ENCODE results near the gene S100Z. TPM values are rescaled to one million over a fixed set of nuclear protein-coding genes. Genes with fewer than 3 reads are reported as not detected.
"Not testable (repeated sequence)": the region's sequence is repeated elsewhere in the genome, so short reads cannot be mapped to it uniquely, and the experiment has no call there.

The S100Z gene
- total RNA-seq, 4 donors from 2014 or later, result not detected

- no peak for TF ChIP-seq POLR2A (IDR thresholded peaks at IDR 0.05)
- no peak for TF ChIP-seq EP300 (IDR thresholded peaks at IDR 0.05)
- TF ChIP-seq CTCF (IDR thresholded peaks at IDR 0.05), result no peak
- TF ChIP-seq POLR2AphosphoS5 (IDR thresholded peaks at IDR 0.05), result no peak
- 49% methylated on average over 5 of the region's 5 CpGs for WGBS
- H3K27ac ChIP-seq, result peak overlapping the region; percentile 82
- H3K36me3 ChIP-seq, result no peaks in the 10 kb centered on the region
- H3K9me3 ChIP-seq, result no peaks in the 10 kb centered on the region
- peaks cover 37% of the 10 kb centered on the region for H3K4me1 ChIP-seq
- no peaks in the 10 kb centered on the region for H3K27me3 ChIP-seq
- peak overlapping the region; percentile 31 for H3K4me3 ChIP-seq
- no peak for DNase-seq (ENCODE audit: low spot score in 2 of 2)
Observed at GRCh38 chr5:76811214-76811613, 38.6 kb upstream of the S100Z start.

DNA sequence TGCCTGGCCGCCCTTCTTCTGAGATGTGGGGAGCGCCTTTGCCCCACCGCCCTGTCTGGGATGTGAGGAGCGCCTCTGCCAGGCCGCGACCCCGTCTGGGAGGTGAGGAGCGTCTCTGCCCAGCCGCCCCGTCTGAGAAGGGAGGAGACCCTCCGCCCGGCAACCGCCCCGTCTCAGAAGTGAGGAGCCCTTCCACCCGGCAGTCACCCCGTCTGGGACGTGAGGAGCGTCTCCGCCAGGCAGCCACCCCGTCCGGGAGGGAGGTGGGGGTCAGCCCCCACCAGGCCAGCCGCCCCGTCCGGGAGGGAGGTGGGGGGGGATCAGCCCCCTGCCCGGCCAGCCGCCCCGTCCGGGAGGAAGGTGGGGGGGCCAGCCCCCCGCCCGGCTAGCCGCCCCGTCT, 37.6 kb upstream of the S100Z start:
- not testable (repeated sequence) for H3K36me3 ChIP-seq; H3K9me3 ChIP-seq; H3K27me3 ChIP-seq; DNase-seq (ENCODE audit: low spot score in 2 of 2)
- Histone ChIP-seq H3K4me1 (peaks cover 29% of the 10 kb centered on the region), H3K27ac (peak overlapping the region; percentile 82), H3K4me3 (peak overlapping the region; percentile 31)
- WGBS, result 95% methylated on average over 13 of the region's 32 CpGs

GRCh38 chr5:76813982-76814562, 35.7 kb upstream of the S100Z start:
- peaks cover 7% of the 10 kb centered on the region for H3K27me3 ChIP-seq
- 79% methylated on average over 4 of the region's 4 CpGs for WGBS
- H3K4me1 ChIP-seq, result peaks cover 24% of the 10 kb centered on the region

GRCh38 chr5:76816110-76816831, 33.5 kb upstream of the S100Z start:
- Histone ChIP-seq H3K4me1 (peaks cover 26% of the 10 kb centered on the region), H3K27ac (no peak overlapping the region), H3K4me3 (no peak overlapping the region), H3K36me3 (no peaks in the 10 kb centered on the region), H3K27me3 (peaks cover 18% of the 10 kb centered on the region), H3K9me3 (no peaks in the 10 kb centered on the region)
- WGBS, result 85% methylated on average over 3 of the region's 3 CpGs
- TF ChIP-seq CTCF (IDR thresholded peaks at IDR 0.05) (no peak), POLR2AphosphoS5 (IDR thresholded peaks at IDR 0.05) (no peak), EP300 (IDR thresholded peaks at IDR 0.05) (no peak), POLR2A (IDR thresholded peaks at IDR 0.05) (no peak)
- no peak for DNase-seq (ENCODE audit: low spot score in 2 of 2)

More at GRCh38 chr5:76813982-76814562, 35.7 kb upstream of the S100Z start:
- Histone ChIP-seq H3K36me3 (no peaks in the 10 kb centered on the region), H3K9me3 (no peaks in the 10 kb centered on the region), H3K27ac (no peak overlapping the region), H3K4me3 (no peak overlapping the region)
- no peak for TF ChIP-seq CTCF (IDR thresholded peaks at IDR 0.05)
- DNase-seq (ENCODE audit: low spot score in 2 of 2), result no peak

DNA sequence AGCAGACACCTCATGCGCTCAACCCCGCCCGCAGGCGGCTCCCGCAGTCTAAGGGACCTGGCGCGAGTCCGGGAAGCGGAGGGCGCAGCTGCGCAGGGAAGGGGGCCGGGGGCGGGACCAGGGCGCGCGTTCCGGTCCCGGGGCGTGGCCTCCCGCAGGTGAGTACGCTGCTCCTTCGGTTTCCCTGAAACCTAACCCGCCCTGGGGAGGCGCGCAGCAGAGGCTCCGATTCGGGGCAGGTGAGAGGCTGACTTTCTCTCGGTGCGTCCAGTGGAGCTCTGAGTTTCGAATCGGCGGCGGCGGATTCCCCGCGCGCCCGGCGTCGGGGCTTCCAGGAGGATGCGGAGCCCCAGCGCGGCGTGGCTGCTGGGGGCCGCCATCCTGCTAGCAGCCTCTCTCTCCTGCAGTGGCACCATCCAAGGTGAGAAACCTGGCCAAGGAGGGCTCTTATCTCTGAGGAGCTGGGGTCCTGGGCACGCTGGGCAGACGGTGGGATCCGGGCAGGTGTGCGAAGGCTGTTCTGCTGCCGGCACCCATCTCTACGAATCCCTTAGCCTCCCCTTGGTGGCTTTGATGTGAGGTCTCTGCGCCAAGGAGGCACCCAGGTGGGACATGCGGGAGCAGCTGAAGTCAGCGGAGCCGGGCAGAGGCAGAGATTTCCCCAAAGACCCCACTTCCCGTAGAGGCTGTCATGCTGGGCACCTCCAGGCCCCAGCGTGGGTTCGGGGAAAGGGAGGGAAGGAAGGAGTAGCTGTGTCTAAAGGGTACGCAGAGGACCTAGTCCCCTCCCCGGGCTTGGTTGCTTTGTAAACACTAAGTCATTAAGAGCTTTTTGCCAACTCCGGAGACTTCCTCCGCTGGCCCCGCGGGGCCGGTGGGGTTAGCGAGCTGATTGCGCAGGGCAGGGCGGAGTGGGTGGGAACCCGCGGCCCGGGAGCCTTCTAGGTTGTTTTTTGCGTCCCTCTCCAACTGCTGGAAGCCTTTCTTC, 30.7 kb upstream of the S100Z start, which contains the start of gene F2RL1:
Gene F2RL1, plus strand, starts transcription at position 187 of the 988 bp plus-strand sequence. Its CDS starts 153 bp downstream, at position 340.
- Histone ChIP-seq H3K27me3 (peaks cover 18% of the 10 kb centered on the region), H3K4me3 (peak within 1 kb of the TSS; percentile 76), H3K27ac (peak within 1 kb of the TSS; percentile 87), H3K9me3 (no peaks in the 10 kb centered on the region), H3K36me3 (no peaks in the 10 kb centered on the region), H3K4me1 (peaks cover 26% of the 10 kb centered on the region)
- WGBS, result 0% methylated on average over 6 of the region's 72 CpGs
- TF ChIP-seq EP300 (IDR thresholded peaks at IDR 0.05) (no peak), POLR2A (IDR thresholded peaks at IDR 0.05) (no peak)
- DNase-seq (ENCODE audit: low spot score in 2 of 2), result peak; percentile 72 to 79
